ENCODE data around the gene MAP3K21.

- TF ChIP-seq CTCF (IDR thresholded peaks at IDR 0.05) (peak; percentile 59 to 75 (median 64)), POLR2A (IDR thresholded peaks at IDR 0.05; ENCODE audit: low read depth) (no peak), POLR2AphosphoS5 (IDR thresholded peaks at IDR 0.05) (no peak), EP300 (IDR thresholded peaks at IDR 0.05) (no peak)
Measured at GRCh38 chr1:233304489-233305102, 22.9 kb upstream of the MAP3K21 start.
